CD4-positive, CD25-positive, alpha-beta regulatory T cell (primary cell): ENCODE measurements around the gene PTPMT1. TPM values are rescaled to one million over a fixed set of nuclear protein-coding genes. Genes with fewer than 3 reads are reported as not detected.
"Not testable (repeated sequence)": the region's sequence is repeated elsewhere in the genome, so short reads cannot be mapped to it uniquely, and the experiment has no call there.

Experiments
- ATAC-seq, 2 donors: fragments of 150-1000 bp; cut with Tn5 transposase; one replicate each; pipeline ENCODE4 v1.10.0; 2021; ENCODE audit warnings: low read depth in 2 of 2, moderate number of reproducible peaks in 2 of 2, moderate library complexity in 1 of 2
- DNase-seq, 3 donors: peaks; one replicate each; pipeline versions ENCODE4 v3.0.0 to v3.0.0-alpha.2; 2012 to 2022; ENCODE audit warnings: mixed read lengths in 1 of 3
- H3K27ac ChIP-seq: one replicate; pipeline ENCODE4 v1.7.0; 2013; ENCODE audit warnings: mild to moderate bottlenecking, low read length; ENCODE audit not compliant: insufficient read depth, poor library complexity, severe bottlenecking
- H3K27me3 ChIP-seq: one replicate; pipeline ENCODE4 v1.7.0; 2013; ENCODE audit warnings: low read length; ENCODE audit not compliant: control insufficient read depth, insufficient read depth
- H3K36me3 ChIP-seq: one replicate; pipeline ENCODE4 v1.7.0; 2013; ENCODE audit warnings: mild to moderate bottlenecking, low read length, moderate library complexity; ENCODE audit not compliant: control insufficient read depth, insufficient read depth
- H3K4me1 ChIP-seq: 2 replicates; pipeline ENCODE4 v1.7.0; 2013; ENCODE audit warnings: mild to moderate bottlenecking, low read length; ENCODE audit not compliant: insufficient read depth, control insufficient read depth, poor library complexity, severe bottlenecking
- H3K4me3 ChIP-seq: one replicate; pipeline ENCODE4 v1.7.0; 2013; ENCODE audit warnings: low read depth, mild to moderate bottlenecking, low read length, moderate library complexity
- H3K9me3 ChIP-seq, 2 experiments: 1 replicate in 1 of 2; 2 replicates in 1 of 2; pipeline ENCODE4 v1.7.0; 2013; ENCODE audit warnings: low read length in 2 of 2, mild to moderate bottlenecking in 1 of 2, moderate library complexity in 1 of 2; ENCODE audit not compliant: control insufficient read depth in 2 of 2
- H3K27ac Mint-ChIP-seq, 3 donors: one replicate each; pipeline ENCODE4 v1.8.0; 2020 to 2022; ENCODE audit warnings: mild to moderate bottlenecking in 3 of 3, mixed read lengths in 3 of 3, moderate library complexity in 2 of 3
- H3K27me3 Mint-ChIP-seq: one replicate; pipeline ENCODE4 v1.8.0; 2022; ENCODE audit warnings: mild to moderate bottlenecking, mixed read lengths
- H3K36me3 Mint-ChIP-seq: one replicate; pipeline ENCODE4 v1.8.0; 2020; ENCODE audit warnings: mixed read lengths
- H3K4me1 Mint-ChIP-seq, 4 donors: one replicate each; pipeline ENCODE4 v1.8.0; 2020 to 2022; ENCODE audit warnings: mixed read lengths in 4 of 4, mild to moderate bottlenecking in 1 of 4
- H3K4me3 Mint-ChIP-seq, 4 donors: one replicate each; pipeline ENCODE4 v1.8.0; 2020 to 2022; ENCODE audit warnings: mild to moderate bottlenecking in 4 of 4, mixed read lengths in 4 of 4, moderate library complexity in 3 of 4
- H3K9me3 Mint-ChIP-seq, 7 donors: one replicate each; pipeline ENCODE4 v1.8.0; 2020 to 2022; ENCODE audit warnings: mixed read lengths in 7 of 7, mild to moderate bottlenecking in 3 of 7, moderate library complexity in 2 of 7
- polyA plus RNA-seq, 4 donors: library from polyadenylated mRNA; unstranded; fragments of 300-500 nt; fragmentation: Illumina TruSeq; gene quantifications; one replicate each; pipeline ENCODE4 v1.2.3, GENCODE V29; 2021
- total RNA-seq: library from RNA; stranded (reverse); gene quantifications from one replicate; pipeline ENCODE4 v1.2.3, GENCODE V29; 2022

The PTPMT1 gene
- total and polyA plus RNA-seq, 5 donors from 2014 or later = 19.5 to 86.1 (median 73.7) TPM

DNA sequence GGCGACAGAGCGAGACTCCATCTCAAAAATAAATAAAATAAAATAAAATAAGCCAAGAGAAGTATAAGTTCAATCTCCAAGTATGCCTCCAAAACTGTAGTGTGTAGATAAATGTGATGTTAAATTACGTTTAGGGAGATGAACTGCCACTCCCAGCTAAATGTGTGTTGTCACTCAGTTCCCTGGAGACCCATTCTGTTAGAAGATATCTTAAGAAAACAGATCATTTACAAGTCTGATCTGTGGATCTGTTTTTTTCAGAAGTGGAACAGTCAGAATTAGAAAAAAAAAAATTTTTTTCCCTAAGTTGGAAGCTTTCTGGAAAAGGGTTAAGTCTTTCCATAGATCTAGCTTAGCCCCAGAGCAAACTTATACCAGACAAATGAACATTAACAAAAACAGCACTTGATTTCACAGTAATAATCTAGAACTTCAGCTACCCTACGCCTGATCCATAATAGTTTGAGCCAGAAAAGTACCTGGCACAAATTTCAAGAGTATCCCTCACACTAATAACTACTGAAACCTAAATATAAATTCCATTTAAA lies 30.6 kb upstream of the PTPMT1 start:
- H3K9me3 ChIP-seq = no peaks in the 10 kb centered on the region
- Mint-ChIP-seq H3K36me3 (peaks cover 20% of the 10 kb centered on the region), H3K9me3 (peaks cover 0 to 1% (median 0%) of the 10 kb centered on the region in 7 donors), H3K4me1 (peaks cover 10 to 79% (median 42%) of the 10 kb centered on the region in 4 donors), H3K4me3 (peak overlapping the region in 2 of 4 donors; percentile 4 to 24), H3K27ac (no peak overlapping the region), H3K27me3 (no peaks in the 10 kb centered on the region)
- ATAC-seq (no peak), DNase-seq (no peak)
- H3K36me3 ChIP-seq = peaks cover 5% of the 10 kb centered on the region
- H3K4me1 ChIP-seq = peaks cover 36% of the 10 kb centered on the region
- H3K4me3 ChIP-seq = no peak overlapping the region
- no peaks in the 10 kb centered on the region for H3K27me3 ChIP-seq
- no peak overlapping the region for H3K27ac ChIP-seq

DNA sequence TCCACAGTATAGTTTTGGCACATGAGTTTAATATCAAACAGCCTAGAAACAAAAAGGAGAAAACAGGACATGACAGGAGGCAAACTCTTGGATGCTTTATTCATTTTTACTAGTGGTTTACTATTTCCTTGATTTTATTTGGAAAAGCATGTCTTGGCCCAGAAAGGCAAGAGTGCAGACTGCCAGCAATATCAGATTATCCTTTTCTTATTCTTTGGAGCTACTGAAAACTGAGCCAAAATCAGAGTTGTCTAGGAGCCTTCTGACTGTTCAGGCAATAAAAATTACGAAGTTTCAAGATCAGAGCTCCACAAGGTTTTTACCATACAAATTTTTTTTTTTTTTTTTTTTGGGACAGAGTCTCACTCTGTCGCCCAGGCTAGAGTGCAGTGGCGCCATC lies 28.5 kb upstream of the PTPMT1 start:
- peaks cover 25% of the 10 kb centered on the region for H3K36me3 Mint-ChIP-seq
- H3K9me3 Mint-ChIP-seq = peaks cover 0 to 1% (median 0%) of the 10 kb centered on the region in 7 donors
- H3K27ac Mint-ChIP-seq = no peak overlapping the region
- DNase-seq (no peak), ATAC-seq (no peak)
- H3K27me3 Mint-ChIP-seq = no peaks in the 10 kb centered on the region
- Histone ChIP-seq H3K4me1 (peaks cover 57% of the 10 kb centered on the region), H3K27me3 (no peaks in the 10 kb centered on the region), H3K9me3 (no peaks in the 10 kb centered on the region), H3K27ac (no peak overlapping the region), H3K36me3 (peaks cover 5% of the 10 kb centered on the region), H3K4me3 (no peak overlapping the region)
- H3K4me1 Mint-ChIP-seq = peaks cover 14 to 80% (median 47%) of the 10 kb centered on the region in 4 donors
- H3K4me3 Mint-ChIP-seq = no peak overlapping the region

DNA sequence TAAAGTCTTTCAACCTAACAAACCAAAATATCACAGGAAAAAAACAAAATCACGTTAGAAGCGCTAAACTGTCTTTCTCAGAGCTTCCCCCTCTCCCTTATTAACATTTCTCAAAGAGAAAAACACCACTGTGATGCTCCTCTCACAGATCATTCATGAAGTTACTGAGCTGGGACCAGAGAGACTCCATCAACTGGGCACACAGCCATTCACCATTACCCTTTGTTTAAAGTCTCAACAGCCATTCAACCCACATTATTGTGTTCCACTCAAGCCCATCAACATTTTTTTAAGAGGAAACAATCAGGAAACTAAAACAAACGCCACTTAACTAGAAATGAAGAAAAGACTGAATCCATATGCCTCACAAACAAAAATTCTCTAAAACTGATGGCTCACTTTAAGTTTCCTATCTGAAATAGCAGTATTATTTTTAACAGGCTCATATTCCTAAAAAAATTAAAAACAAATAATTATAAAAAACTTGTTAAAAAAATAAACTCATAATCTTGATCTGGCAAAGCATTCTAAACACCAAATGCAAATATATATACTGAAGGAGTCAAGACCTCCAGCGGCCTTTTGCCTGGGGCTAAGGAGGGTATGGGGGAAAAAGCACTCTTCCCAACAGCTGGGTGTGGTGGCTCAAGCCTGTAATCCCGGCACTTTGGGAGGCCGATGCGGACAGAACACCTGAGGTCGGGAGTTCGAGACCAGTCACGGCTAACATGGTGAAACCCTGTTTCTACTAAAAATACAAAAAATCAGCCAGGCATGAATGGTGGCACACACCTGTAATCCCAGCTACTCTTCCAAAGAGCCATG lies 26.4 kb upstream of the PTPMT1 start:
- H3K27me3 Mint-ChIP-seq = no peaks in the 10 kb centered on the region
- Histone ChIP-seq H3K9me3 (no peaks in the 10 kb centered on the region), H3K27ac (no peak overlapping the region), H3K27me3 (no peaks in the 10 kb centered on the region), H3K4me3 (peak overlapping the region; percentile 68), H3K4me1 (peaks cover 51% of the 10 kb centered on the region), H3K36me3 (peaks cover 5% of the 10 kb centered on the region)
- H3K9me3 Mint-ChIP-seq = peaks cover 0 to 1% (median 0%) of the 10 kb centered on the region in 7 donors
- no peak for DNase-seq
- peak overlapping the region in 2 of 4 donors; percentile 70 to 77 for H3K4me3 Mint-ChIP-seq
- no peak for ATAC-seq
- H3K4me1 Mint-ChIP-seq = peaks cover 17 to 82% (median 49%) of the 10 kb centered on the region in 4 donors
- H3K36me3 Mint-ChIP-seq = peaks cover 25% of the 10 kb centered on the region
- peak overlapping the region; percentile 65 to 89 (median 73) for H3K27ac Mint-ChIP-seq

DNA sequence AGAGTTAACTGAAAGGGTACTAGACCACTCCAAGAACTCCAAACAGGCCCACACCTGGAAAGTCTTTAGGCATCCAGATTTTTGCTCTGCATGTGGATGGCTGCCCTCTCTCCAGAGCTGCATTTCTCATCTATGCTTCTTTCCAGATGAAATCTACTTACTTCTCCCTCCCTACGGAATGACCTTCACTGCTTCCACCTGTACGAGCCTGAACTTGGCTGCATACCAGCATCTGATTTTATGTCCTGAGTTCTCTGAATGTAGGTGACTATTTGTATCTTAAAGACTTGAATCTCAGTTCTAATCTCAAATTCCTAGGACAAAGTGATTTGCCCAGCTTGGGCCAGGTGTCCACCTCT lies 25.7 kb upstream of the PTPMT1 start:
- H3K36me3 Mint-ChIP-seq = peaks cover 25% of the 10 kb centered on the region
- Histone ChIP-seq H3K36me3 (peaks cover 4% of the 10 kb centered on the region), H3K27me3 (no peaks in the 10 kb centered on the region), H3K4me3 (peak overlapping the region; percentile 68), H3K4me1 (peaks cover 57% of the 10 kb centered on the region), H3K9me3 (no peaks in the 10 kb centered on the region), H3K27ac (no peak overlapping the region)
- no peaks in the 10 kb centered on the region for H3K27me3 Mint-ChIP-seq
- DNase-seq (no peak), ATAC-seq (no peak)
- H3K4me3 Mint-ChIP-seq = peak overlapping the region in 3 of 4 donors; percentile 70 to 81 (median 77)
- H3K27ac Mint-ChIP-seq = peak overlapping the region in 2 of 3 donors; percentile 78 to 89
- H3K4me1 Mint-ChIP-seq = peaks cover 23 to 88% (median 54%) of the 10 kb centered on the region in 4 donors
- H3K9me3 Mint-ChIP-seq = peaks cover 0 to 1% (median 0%) of the 10 kb centered on the region in 7 donors

DNA sequence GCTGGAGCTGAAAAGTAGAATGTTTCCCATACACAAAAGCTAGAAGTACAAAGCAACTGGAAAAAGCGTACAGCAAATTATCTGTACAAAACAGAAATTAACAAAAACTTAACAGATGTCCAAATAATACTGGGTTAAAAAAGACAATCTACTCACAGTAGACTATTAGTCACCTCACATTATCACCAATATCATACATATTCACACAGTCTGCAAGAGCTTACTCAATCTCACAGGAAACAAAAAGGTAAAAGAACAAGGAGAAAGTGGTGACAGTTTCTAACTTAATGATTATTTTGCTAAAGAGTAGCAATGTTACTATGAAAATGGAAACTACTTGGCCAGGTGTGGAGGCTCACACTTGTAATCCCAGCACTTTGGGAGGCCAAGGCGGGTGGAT lies 24.3 kb upstream of the PTPMT1 start:
- peaks cover 20% of the 10 kb centered on the region for H3K36me3 Mint-ChIP-seq
- ATAC-seq (peak in 1 of 2 donors; percentile 47), DNase-seq (no peak)
- H3K4me1 Mint-ChIP-seq = peaks cover 23 to 88% (median 49%) of the 10 kb centered on the region in 4 donors
- H3K36me3 ChIP-seq = peaks cover 3% of the 10 kb centered on the region
- H3K4me3 ChIP-seq = peak overlapping the region; percentile 59
- H3K27me3 ChIP-seq = no peaks in the 10 kb centered on the region
- peaks cover 0 to 1% (median 0%) of the 10 kb centered on the region in 7 donors for H3K9me3 Mint-ChIP-seq
- peak overlapping the region; percentile 52 to 82 (median 79) for H3K4me3 Mint-ChIP-seq
- H3K4me1 ChIP-seq = peaks cover 62% of the 10 kb centered on the region
- H3K27me3 Mint-ChIP-seq = no peaks in the 10 kb centered on the region
- peak overlapping the region; percentile 81 to 94 (median 89) for H3K27ac Mint-ChIP-seq
- no peak overlapping the region for H3K27ac ChIP-seq
- no peaks in the 10 kb centered on the region for H3K9me3 ChIP-seq

DNA sequence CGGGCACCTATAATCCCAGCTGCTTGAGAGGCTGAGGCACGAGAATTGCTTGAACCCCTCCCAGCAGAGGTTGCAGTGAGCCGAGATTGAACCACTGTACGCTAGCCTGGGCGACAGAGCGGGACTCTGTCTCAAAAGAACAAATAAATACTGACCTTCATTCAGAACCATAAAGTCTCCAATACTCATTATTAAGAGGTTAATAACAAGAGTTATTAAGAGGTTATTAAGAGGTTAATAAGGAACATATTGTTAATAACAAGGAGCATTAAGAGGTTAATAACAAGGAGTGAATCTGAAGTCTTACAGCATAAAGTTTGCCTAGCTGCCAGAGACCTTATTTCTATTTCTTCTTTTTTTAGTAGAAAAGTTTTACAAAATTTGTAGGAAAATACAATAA lies 20.1 kb upstream of the PTPMT1 start:
- Mint-ChIP-seq H3K4me1 (peaks cover 23 to 87% (median 54%) of the 10 kb centered on the region in 4 donors), H3K27me3 (no peaks in the 10 kb centered on the region), H3K9me3 (no peaks in the 10 kb centered on the region), H3K27ac (no peak overlapping the region), H3K36me3 (peaks cover 13% of the 10 kb centered on the region), H3K4me3 (peak overlapping the region in 1 of 4 donors; percentile 8)
- DNase-seq (no peak), ATAC-seq (no peak)
- H3K27ac ChIP-seq = no peak overlapping the region
- H3K36me3 ChIP-seq = no peaks in the 10 kb centered on the region
- no peaks in the 10 kb centered on the region for H3K9me3 ChIP-seq
- H3K4me1 ChIP-seq = peaks cover 57% of the 10 kb centered on the region
- no peaks in the 10 kb centered on the region for H3K27me3 ChIP-seq
- H3K4me3 ChIP-seq = no peak overlapping the region

DNA sequence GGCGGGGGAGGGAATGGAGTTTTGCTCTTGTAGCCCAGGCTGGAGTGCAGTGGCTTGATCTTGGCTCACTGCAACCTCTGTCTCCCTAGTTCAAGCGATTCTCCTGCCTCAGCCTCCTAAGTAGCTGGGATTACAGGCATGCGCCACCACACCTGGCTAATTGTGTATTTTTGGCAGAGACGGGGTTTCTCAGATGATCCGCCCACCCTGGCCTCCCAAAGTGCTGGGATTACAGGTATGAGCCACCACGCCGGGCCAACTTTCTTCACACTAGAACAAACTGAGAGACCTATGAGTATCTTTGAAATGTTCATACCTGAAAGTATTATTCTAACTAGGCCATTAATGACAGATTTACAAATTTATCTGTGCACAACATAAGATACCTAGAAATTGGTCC lies 19.1 kb upstream of the PTPMT1 start:
- not testable (repeated sequence) for H3K27me3 Mint-ChIP-seq, H3K9me3 ChIP-seq, H3K4me3 ChIP-seq, H3K27ac Mint-ChIP-seq, H3K27me3 ChIP-seq, H3K27ac ChIP-seq, H3K36me3 ChIP-seq, DNase-seq, ATAC-seq, H3K36me3 Mint-ChIP-seq, H3K9me3 Mint-ChIP-seq
- H3K4me3 Mint-ChIP-seq = peak overlapping the region; percentile 1 to 52 (median 34)
- H3K4me1 ChIP-seq = peaks cover 57% of the 10 kb centered on the region
- H3K4me1 Mint-ChIP-seq = peaks cover 20 to 87% (median 53%) of the 10 kb centered on the region in 4 donors
